Measurements from ENCODE around the gene SDK1.

GRCh38 chr7:4257146-4258111 is 956.4 kb downstream of the SDK1 start:
- TF ChIP-seq CTCF (IDR thresholded peaks at IDR 0.05) (no peak), POLR2A (IDR thresholded peaks at IDR 0.05) (no peak), POLR2AphosphoS5 (IDR thresholded peaks at IDR 0.05) (no peak)
